NCI-H1417 treated with DMSO at 0.1 percent for 48 hours (cell line): Measurements from ENCODE around the gene KLHL1.

Experiments
- DNase-seq: peaks from one replicate; lab custom pipeline; 2025; lab: John Stamatoyannopoulos, UW

KLHL1 gene

GRCh38 chr13:69677343-69677742 lies 430.9 kb downstream of the KLHL1 start:
- no peak for DNase-seq

GRCh38 chr13:69676286-69676685 lies 432.0 kb downstream of the KLHL1 start:
- DNase-seq, result no peak

GRCh38 chr13:69660155-69660554 lies 448.1 kb downstream of the KLHL1 start:
- no peak for DNase-seq

GRCh38 chr13:69657676-69658075 lies 450.6 kb downstream of the KLHL1 start:
- no peak for DNase-seq

GRCh38 chr13:69654392-69654791 lies 453.9 kb downstream of the KLHL1 start:
- DNase-seq, result no peak
